ENCODE data around the gene ATP11A. TPM values are rescaled to one million over a fixed set of nuclear protein-coding genes. Genes with fewer than 3 reads are reported as not detected.

ATP11A gene
- total and polyA plus RNA-seq, 9 of the 15 experiments (the other 6 are each of a cell fraction or from before 2014, with no cell fraction given), result 0.38 to 34.2 (median 4.2) TPM

DNA sequence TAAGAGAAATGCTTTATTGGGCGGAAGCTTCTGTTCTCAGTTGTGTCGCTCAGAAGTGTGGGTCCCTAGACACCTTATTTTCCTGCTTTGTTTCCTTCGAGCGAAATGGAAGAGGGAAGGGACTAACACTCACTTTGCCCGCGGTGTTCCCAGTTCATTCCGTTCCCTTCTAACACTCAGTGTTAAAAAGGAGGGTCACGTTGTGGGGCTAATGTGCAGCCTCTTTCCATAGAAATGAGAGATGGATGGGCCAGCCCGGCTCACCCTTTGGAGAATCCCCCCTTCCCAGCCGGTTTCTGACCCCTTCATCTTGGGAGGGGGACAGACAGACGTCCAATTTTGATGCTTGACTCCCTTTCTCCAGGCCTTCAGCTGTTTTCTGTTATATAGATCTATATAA lies 2.3 kb downstream of the ATP11A start:
- POLR2A ChIA-PET, result no interaction called here

DNA sequence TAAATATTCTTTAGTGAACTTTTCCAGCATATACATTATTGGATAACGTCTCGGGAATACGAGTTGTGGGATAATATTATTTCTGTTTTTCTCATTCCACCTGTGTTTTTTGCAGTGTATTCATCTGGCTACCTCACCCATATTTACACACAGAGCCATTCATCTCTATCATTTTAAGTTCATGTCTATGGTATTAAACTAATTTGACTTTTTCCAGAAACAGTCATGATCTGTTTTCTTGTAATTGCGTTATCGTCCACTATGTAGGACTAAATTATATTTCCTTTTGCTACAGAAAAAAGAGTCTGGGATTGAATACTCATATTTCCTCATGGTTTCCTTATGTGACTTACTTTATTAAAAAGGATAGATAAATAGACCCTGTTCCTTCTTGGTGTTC lies 2.7 kb downstream of the ATP11A start:
- Histone ChIP-seq H3K4me2 (ENCODE audit: insufficient read depth, low read length) (peak overlapping the region; percentile 81; the same call in 1 of the 2 replicates), H3K9me1 (ENCODE audit: control insufficient read depth, insufficient read depth, low read length) (no peaks in the 10 kb centered on the region), H3K4me1 (replicated peaks in 1 of 2; ENCODE audit: control insufficient read depth in 2 of 2, insufficient read depth in 2 of 2, low read length in 2 of 2) (peaks cover 21 to 43% of the 10 kb centered on the region in 2 experiments; a peak in 4 of 5 replicates), H3K9me3 (replicated peaks; ENCODE audit: control insufficient read depth, insufficient read depth, low read depth, low read length) (no peaks in the 10 kb centered on the region), H4K20me1 (replicated peaks; ENCODE audit: control insufficient read depth, insufficient read depth, low read length) (peaks cover 27% of the 10 kb centered on the region), H3K9ac (ENCODE audit: insufficient read depth in 1 of 2, low read depth in 2 of 2, low read length in 2 of 2) (no peak overlapping the region), H3K4me3 (no peak overlapping the region), H3K27me3 (ENCODE audit: control insufficient read depth in 2 of 2, insufficient read depth in 2 of 2, low read length in 2 of 2) (no peaks in the 10 kb centered on the region), H2AFZ (ENCODE audit: low read depth, low read length) (no peak overlapping the region), H3K36me3 (ENCODE audit: control insufficient read depth, insufficient read depth, low read length) (peaks cover 13% of the 10 kb centered on the region; the same call in 2 of the 3 replicates), H3K27ac (ENCODE audit: extremely low read depth, low read depth, low read length) (no peak overlapping the region), H3K79me2 (ENCODE audit: control insufficient read depth, insufficient read depth, low read length) (peaks cover 66% of the 10 kb centered on the region)
- FAIRE-seq (no peak), ATAC-seq (no peak), DNase-seq (ENCODE audit: extremely low read depth in 1 of 4, low spot score in 3 of 4) (no peak)
- ChIA-PET POLR2A (no interaction called here), CTCF (ENCODE audit: low intra/inter-chr PET ratio) (no interaction called here)
- 95% methylated on average over 5 of the region's 5 CpGs for WGBS (ENCODE audit: insufficient coverage, low coverage, missing lambda C conversion rate)
- in situ Hi-C loops (cut with MboI) (no loop called here), intact Hi-C loops (cut with micrococcal nuclease) (no loop called here)
- TF ChIP-seq HCFC1 (IDR thresholded peaks at IDR 0.05; ENCODE audit: low read depth, low read length), result no peak
- no peak for TF ChIP-seq ZNF436 (CRISPR knock-in tag; IDR thresholded peaks at IDR 0.05)
- TF ChIP-seq PRMT5 (CRISPR knock-in tag; IDR thresholded peaks at IDR 0.05), result no peak
- no peak for TF ChIP-seq KLF13 (tag; IDR thresholded peaks at IDR 0.05; ENCODE audit: borderline replicate concordance, low read depth)
- TF ChIP-seq KLF10 (CRISPR knock-in tag; IDR thresholded peaks at IDR 0.05), result no peak
- no peak for TF ChIP-seq OTX1 (CRISPR knock-in tag; IDR thresholded peaks at IDR 0.05)
- TF ChIP-seq, protein P1, sequence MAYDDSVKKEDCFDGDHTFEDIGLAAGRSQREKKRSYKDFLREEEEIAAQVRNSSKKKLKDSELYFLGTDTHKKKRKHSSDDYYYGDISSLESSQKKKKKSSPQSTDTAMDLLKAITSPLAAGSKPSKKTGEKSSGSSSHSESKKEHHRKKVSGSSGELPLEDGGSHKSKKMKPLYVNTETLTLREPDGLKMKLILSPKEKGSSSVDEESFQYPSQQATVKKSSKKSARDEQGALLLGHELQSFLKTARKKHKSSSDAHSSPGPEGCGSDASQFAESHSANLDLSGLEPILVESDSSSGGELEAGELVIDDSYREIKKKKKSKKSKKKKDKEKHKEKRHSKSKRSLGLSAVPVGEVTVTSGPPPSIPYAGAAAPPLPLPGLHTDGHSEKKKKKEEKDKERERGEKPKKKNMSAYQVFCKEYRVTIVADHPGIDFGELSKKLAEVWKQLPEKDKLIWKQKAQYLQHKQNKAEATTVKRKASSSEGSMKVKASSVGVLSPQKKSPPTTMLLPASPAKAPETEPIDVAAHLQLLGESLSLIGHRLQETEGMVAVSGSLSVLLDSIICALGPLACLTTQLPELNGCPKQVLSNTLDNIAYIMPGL (CRISPR knock-in tag; IDR thresholded peaks at IDR 0.05), result no peak
- no peak for TF ChIP-seq ZNF699 (CRISPR knock-in tag; IDR thresholded peaks at IDR 0.05; ENCODE audit: insufficient replicate concordance)
- BruUV-seq (replicated peaks), result no TSS peak

More for the DNA sequence above, 2.3 kb downstream of the ATP11A start:
- TF ChIP-seq RAD21 (CRISPR knock-in tag; conservative IDR thresholded peaks at IDR 0.05 in 1 of 2, IDR thresholded peaks at IDR 0.05 in 1 of 2), result no peak
- no peak for TF ChIP-seq HSF4 (CRISPR knock-in tag; IDR thresholded peaks at IDR 0.05; ENCODE audit: borderline replicate concordance)
- TF ChIP-seq ETV1 (tag; conservative IDR thresholded peaks at IDR 0.05; ENCODE audit: low read depth), result no peak
- TF ChIP-seq ATF1 (CRISPR knock-in tag; IDR thresholded peaks at IDR 0.05), result no peak
- TF ChIP-seq ATF1 (tag; IDR thresholded peaks at IDR 0.05), result no peak
- in situ Hi-C loops (cut with MboI), result no loop called here
- peaks cover 66% of the 10 kb centered on the region for H3K79me2 ChIP-seq (ENCODE audit: control insufficient read depth, insufficient read depth, low read length)
- H4K20me1 ChIP-seq (replicated peaks; ENCODE audit: control insufficient read depth, insufficient read depth, low read length), result peaks cover 27% of the 10 kb centered on the region
- no TSS peak for BruUV-seq (replicated peaks)
- H3K4me3 ChIP-seq, result peak overlapping the region; percentile 72
- H3K9me1 ChIP-seq (ENCODE audit: control insufficient read depth, insufficient read depth, low read length), result no peaks in the 10 kb centered on the region
- no peaks in the 10 kb centered on the region for H3K9me3 ChIP-seq (replicated peaks; ENCODE audit: control insufficient read depth, insufficient read depth, low read depth, low read length)
- FAIRE-seq, result no peak
- no peak for ATAC-seq
- CTCF ChIA-PET (ENCODE audit: low intra/inter-chr PET ratio), result no interaction called here
- 64% methylated on average over 11 of the region's 11 CpGs for WGBS (ENCODE audit: insufficient coverage, low coverage, missing lambda C conversion rate)
- H3K27ac ChIP-seq (ENCODE audit: extremely low read depth, low read depth, low read length), result no peak overlapping the region
- H3K4me1 ChIP-seq (replicated peaks in 1 of 2; ENCODE audit: control insufficient read depth in 2 of 2, insufficient read depth in 2 of 2, low read length in 2 of 2), result peaks cover 21 to 43% of the 10 kb centered on the region in 2 experiments; a peak in 4 of 5 replicates
- H3K9ac ChIP-seq (ENCODE audit: insufficient read depth in 1 of 2, low read depth in 2 of 2, low read length in 2 of 2), result peak overlapping the region in 1 of 2 experiments; percentile 69; a peak in 2 of 4 replicates
- peak overlapping the region; percentile 81 for H3K4me2 ChIP-seq (ENCODE audit: insufficient read depth, low read length)
- H2AFZ ChIP-seq (ENCODE audit: low read depth, low read length), result no peak overlapping the region
- no peak for DNase-seq (ENCODE audit: extremely low read depth in 1 of 4, low spot score in 3 of 4)
- H3K36me3 ChIP-seq (ENCODE audit: control insufficient read depth, insufficient read depth, low read length), result peaks cover 13% of the 10 kb centered on the region; the same call in 2 of the 3 replicates
- no peaks in the 10 kb centered on the region for H3K27me3 ChIP-seq (ENCODE audit: control insufficient read depth in 2 of 2, insufficient read depth in 2 of 2, low read length in 2 of 2)
- intact Hi-C loops (cut with micrococcal nuclease), result no loop called here
